Measurements from ENCODE around the gene CP. TPM values are rescaled to one million over a fixed set of nuclear protein-coding genes. Genes with fewer than 3 reads are reported as not detected.

The CP gene
- total RNA-seq, 1 experiment from 2014 or later = 0.28 TPM

DNA sequence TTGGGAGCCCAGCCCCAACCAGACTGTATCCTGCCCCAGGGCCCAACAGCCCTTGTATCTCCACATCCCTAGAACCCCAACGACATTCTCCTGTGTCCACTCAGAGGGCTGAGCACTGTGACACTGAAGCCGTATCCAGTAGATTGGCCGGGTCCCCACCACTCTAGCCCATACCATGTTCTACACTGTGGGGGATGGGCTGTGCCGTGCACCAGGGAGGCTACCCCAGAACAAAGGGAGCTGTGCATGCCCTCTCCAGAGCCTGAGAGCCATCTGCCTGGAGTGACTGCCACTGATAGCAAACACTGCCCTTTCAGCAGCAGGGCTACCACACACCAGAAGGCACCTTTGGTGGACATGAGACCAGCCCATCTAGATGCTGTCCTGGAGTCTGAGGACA is 37.1 kb upstream of the CP start:
- Histone ChIP-seq H3K4me3 (no peak overlapping the region), H3K4me1 (replicated peaks; ENCODE audit: insufficient read depth) (no peaks in the 10 kb centered on the region), H4K20me1 (ENCODE audit: insufficient read depth) (no peaks in the 10 kb centered on the region), H3K27me3 (ENCODE audit: insufficient read depth, low read depth) (no peaks in the 10 kb centered on the region), H3K36me3 (ENCODE audit: low read depth) (no peaks in the 10 kb centered on the region), H3K27ac (no peak overlapping the region), H3K4me2 (no peak overlapping the region), H3F3A (ENCODE audit: insufficient read depth, low read depth) (no peaks in the 10 kb centered on the region), H3K79me2 (ENCODE audit: low read depth) (no peaks in the 10 kb centered on the region), H3K9me3 (ENCODE audit: insufficient read depth, low read depth) (no peaks in the 10 kb centered on the region), H2AFZ (no peak overlapping the region), H3K9me2 (ENCODE audit: insufficient read depth) (0 out of 2 replicates have a peak, but pooled peaks cover 4% of the 10 kb centered on the region)
- CTCF ChIA-PET = no interaction called here
- POLR2A ChIA-PET (ENCODE audit: unreplicated experiment) = no interaction called here
- TF ChIP-seq EZH2 (IDR thresholded peaks at IDR 0.05; ENCODE audit: low read depth) = no peak
- TF ChIP-seq, protein P1, sequence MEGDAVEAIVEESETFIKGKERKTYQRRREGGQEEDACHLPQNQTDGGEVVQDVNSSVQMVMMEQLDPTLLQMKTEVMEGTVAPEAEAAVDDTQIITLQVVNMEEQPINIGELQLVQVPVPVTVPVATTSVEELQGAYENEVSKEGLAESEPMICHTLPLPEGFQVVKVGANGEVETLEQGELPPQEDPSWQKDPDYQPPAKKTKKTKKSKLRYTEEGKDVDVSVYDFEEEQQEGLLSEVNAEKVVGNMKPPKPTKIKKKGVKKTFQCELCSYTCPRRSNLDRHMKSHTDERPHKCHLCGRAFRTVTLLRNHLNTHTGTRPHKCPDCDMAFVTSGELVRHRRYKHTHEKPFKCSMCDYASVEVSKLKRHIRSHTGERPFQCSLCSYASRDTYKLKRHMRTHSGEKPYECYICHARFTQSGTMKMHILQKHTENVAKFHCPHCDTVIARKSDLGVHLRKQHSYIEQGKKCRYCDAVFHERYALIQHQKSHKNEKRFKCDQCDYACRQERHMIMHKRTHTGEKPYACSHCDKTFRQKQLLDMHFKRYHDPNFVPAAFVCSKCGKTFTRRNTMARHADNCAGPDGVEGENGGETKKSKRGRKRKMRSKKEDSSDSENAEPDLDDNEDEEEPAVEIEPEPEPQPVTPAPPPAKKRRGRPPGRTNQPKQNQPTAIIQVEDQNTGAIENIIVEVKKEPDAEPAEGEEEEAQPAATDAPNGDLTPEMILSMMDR (conservative IDR thresholded peaks at IDR 0.05) = no peak
- DNase-seq = no peak
- intact Hi-C loops (cut with micrococcal nuclease; ENCODE audit: unreplicated experiment) = no loop called here
- no TSS peak for BruUV-seq (replicated peaks)

DNA sequence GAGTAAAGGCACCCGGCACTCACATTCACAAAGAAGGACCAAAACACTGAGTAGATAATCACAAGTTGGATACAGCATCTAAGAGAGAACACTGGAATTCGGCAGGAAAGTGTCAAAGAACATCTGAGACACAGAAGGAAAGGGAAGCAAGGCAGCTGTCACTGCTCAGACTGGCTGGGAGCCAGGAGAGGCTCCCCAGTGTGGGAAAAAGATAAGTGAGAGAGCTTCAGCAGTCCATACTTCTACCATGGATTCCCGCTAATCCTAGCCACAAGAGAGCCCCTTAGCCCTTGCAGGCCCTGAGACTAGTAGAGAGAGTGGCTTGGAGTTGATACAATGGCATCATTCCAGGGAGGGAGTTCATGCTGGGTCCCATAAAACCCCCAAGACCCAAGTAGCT is 36.7 kb upstream of the CP start:
- ChIA-PET CTCF (no interaction called here), POLR2A (ENCODE audit: unreplicated experiment) (no interaction called here)
- TF ChIP-seq, protein P1 (conservative IDR thresholded peaks at IDR 0.05) = no peak
- no peak for TF ChIP-seq EZH2 (IDR thresholded peaks at IDR 0.05; ENCODE audit: low read depth)
- intact Hi-C loops (cut with micrococcal nuclease; ENCODE audit: unreplicated experiment) = no loop called here
- H3K9me3 ChIP-seq (ENCODE audit: insufficient read depth, low read depth) = no peaks in the 10 kb centered on the region
- H3K9me2 ChIP-seq (ENCODE audit: insufficient read depth) = 0 out of 2 replicates have a peak, but pooled peaks cover 4% of the 10 kb centered on the region
- no peak overlapping the region for H3K27ac ChIP-seq
- H2AFZ ChIP-seq = no peak overlapping the region
- no TSS peak for BruUV-seq (replicated peaks)
- no peak overlapping the region for H3K4me2 ChIP-seq
- no peaks in the 10 kb centered on the region for H3K36me3 ChIP-seq (ENCODE audit: low read depth)
- H3F3A ChIP-seq (ENCODE audit: insufficient read depth, low read depth) = no peaks in the 10 kb centered on the region
- H3K4me3 ChIP-seq = no peak overlapping the region
- no peak for DNase-seq
- no peaks in the 10 kb centered on the region for H4K20me1 ChIP-seq (ENCODE audit: insufficient read depth)
- no peaks in the 10 kb centered on the region for H3K79me2 ChIP-seq (ENCODE audit: low read depth)
- no peaks in the 10 kb centered on the region for H3K4me1 ChIP-seq (replicated peaks; ENCODE audit: insufficient read depth)
- no peaks in the 10 kb centered on the region for H3K27me3 ChIP-seq (ENCODE audit: insufficient read depth, low read depth)

DNA sequence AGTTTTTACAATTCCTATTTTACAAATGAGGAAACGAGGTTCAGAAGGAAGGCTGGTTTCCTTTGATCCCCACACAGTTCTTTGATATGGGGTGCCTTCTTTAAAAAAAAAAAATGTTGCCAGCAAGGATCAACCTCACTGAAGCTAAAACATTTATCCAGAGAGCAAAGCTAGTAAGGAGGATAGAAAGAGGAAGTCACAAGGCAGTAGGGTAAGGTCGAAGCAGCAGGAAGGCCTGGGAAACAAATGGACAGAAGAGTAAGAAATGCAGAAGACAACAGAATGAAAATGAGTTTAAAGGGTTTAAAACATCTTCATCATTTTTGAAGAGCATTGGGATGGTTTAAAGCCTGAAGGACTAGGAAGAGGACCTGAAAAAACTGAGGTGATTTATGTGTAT is 30.6 kb upstream of the CP start:
- Histone ChIP-seq H3K36me3 (ENCODE audit: low read depth) (no peaks in the 10 kb centered on the region), H3K79me2 (ENCODE audit: low read depth) (no peaks in the 10 kb centered on the region), H2AFZ (no peak overlapping the region), H3K4me1 (replicated peaks; ENCODE audit: insufficient read depth) (peaks cover 14% of the 10 kb centered on the region), H3K9me2 (ENCODE audit: insufficient read depth) (0 out of 2 replicates have a peak, but pooled peaks cover 4% of the 10 kb centered on the region), H3K27ac (no peak overlapping the region), H3F3A (ENCODE audit: insufficient read depth, low read depth) (peaks cover 4% of the 10 kb centered on the region; the same call in 1 of the 2 replicates), H3K9me3 (ENCODE audit: insufficient read depth, low read depth) (no peaks in the 10 kb centered on the region), H3K4me2 (no peak overlapping the region), H4K20me1 (ENCODE audit: insufficient read depth) (no peaks in the 10 kb centered on the region), H3K4me3 (no peak overlapping the region), H3K27me3 (ENCODE audit: insufficient read depth, low read depth) (no peaks in the 10 kb centered on the region)
- no peak for TF ChIP-seq EZH2 (IDR thresholded peaks at IDR 0.05; ENCODE audit: low read depth)
- TF ChIP-seq, protein P1 (conservative IDR thresholded peaks at IDR 0.05) = no peak
- intact Hi-C loops (cut with micrococcal nuclease; ENCODE audit: unreplicated experiment) = loop anchor here (1.0 kb wide), 1 partner anchor 8 kb away; no protein-coding TSS in a partner anchor
- ChIA-PET CTCF (no interaction called here), POLR2A (ENCODE audit: unreplicated experiment) (no interaction called here)
- BruUV-seq (replicated peaks) = no TSS peak
- no peak for DNase-seq

Measured in PC-9 (cell line).